Endothelial cell of umbilical vein (primary cell): Measurements from ENCODE around the gene FOXR2. TPM values are rescaled to one million over a fixed set of nuclear protein-coding genes. Genes with fewer than 3 reads are reported as not detected.

ENCODE experiments used
- BruUV-seq: library from RNA; stranded (reverse); fragments of 400-500 nt; replicated peaks from 2 replicates; lab custom pipeline; 2021; lab: Mats Ljungman, UMichigan
- CTCF ChIA-PET: fragments of 300-600, 350-600 bp; sonication (Branson Sonifier 250); formaldehyde crosslinking; loops from one replicate; lab custom pipeline; 2021; ENCODE audit warnings: antibody characterized with exemption, inconsistent platforms; lab: Charles Lee
- POLR2A ChIA-PET: fragments of 300-600, 350-600 bp; sonication (Branson Sonifier 250); formaldehyde crosslinking; loops from one replicate; lab custom pipeline; 2021; ENCODE audit warnings: antibody characterized with exemption, inconsistent platforms; lab: Charles Lee
- DNase-seq: peaks from one replicate; pipeline ENCODE4 v3.0.0-alpha.2; 2011; ENCODE audit warnings: low read depth, low spot score
- FAIRE-seq: peaks from 2 replicates; lab custom pipeline; 2011; peaks lifted over from hg19 to GRCh38; lab: Jason Lieb, UNC
- H2AFZ ChIP-seq: 2 replicates; pipeline ENCODE4 v1.6.0; 2012; ENCODE audit warnings: low read depth, low read length, control low read depth, inconsistent platforms
- H3K27ac ChIP-seq: 2 replicates; pipeline ENCODE4 v1.5.1; 2011; ENCODE audit warnings: low read depth, mild to moderate bottlenecking, control low read depth, low read length, moderate library complexity; ENCODE audit not compliant: insufficient read depth
- H3K27me3 ChIP-seq, 2 experiments: 2 replicates each; pipeline versions ENCODE4 v1.6.0 to v1.6.1; 2011; ENCODE audit warnings: low read length in 2 of 2, mixed read lengths in 1 of 2; ENCODE audit not compliant: control insufficient read depth in 2 of 2, insufficient read depth in 2 of 2
- H3K36me3 ChIP-seq, 2 experiments: 2 replicates in 1 of 2; 3 replicates in 1 of 2; pipeline ENCODE4 v1.5.1; 2011; ENCODE audit warnings: low read length in 2 of 2, mild to moderate bottlenecking in 1 of 2, moderate library complexity in 1 of 2; ENCODE audit not compliant: control insufficient read depth in 2 of 2, insufficient read depth in 2 of 2; ENCODE audit errors: extremely low read depth in 1 of 2
- H3K4me1 ChIP-seq: 3 replicates; pipeline ENCODE4 v1.5.1; 2011; ENCODE audit warnings: mild to moderate bottlenecking, low read length; ENCODE audit not compliant: control insufficient read depth, insufficient read depth; ENCODE audit errors: extremely low read depth
- H3K4me2 ChIP-seq: 2 replicates; pipeline ENCODE4 v1.6.1; 2011; ENCODE audit warnings: low read length, control low read depth, mixed read lengths; ENCODE audit not compliant: insufficient read depth
- H3K4me3 ChIP-seq, 3 experiments: fragments of 200-600 bp in 1 of 3; sonication (generic), shearing (Covaris generic) in 1 of 3; replicated peaks in 1 of 3; 2 replicates each; pipeline ENCODE4 v1.5.1; 2011 to 2016; ENCODE audit warnings: control low read depth in 3 of 3, low read length in 3 of 3, mild to moderate bottlenecking in 2 of 3, inconsistent platforms in 1 of 3, low read depth in 1 of 3, moderate library complexity in 1 of 3; ENCODE audit not compliant: insufficient read depth in 1 of 3
- H3K79me2 ChIP-seq: 2 replicates; pipeline ENCODE4 v1.6.0; 2012; ENCODE audit warnings: low read length, inconsistent platforms; ENCODE audit not compliant: control insufficient read depth, insufficient read depth
- H3K9ac ChIP-seq: replicated peaks from 2 replicates; pipeline ENCODE3; 2011; ENCODE audit warnings: low read length, control low read depth; ENCODE audit not compliant: insufficient read depth; ENCODE audit errors: extremely low read depth
- H3K9me1 ChIP-seq: replicated peaks from 3 replicates; pipeline ENCODE4 v1.6.0; 2011; ENCODE audit warnings: mild to moderate bottlenecking, low read length; ENCODE audit not compliant: control insufficient read depth, insufficient read depth; ENCODE audit errors: extremely low read depth
- H3K9me3 ChIP-seq: replicated peaks from 2 replicates; pipeline ENCODE4 v1.5.1; 2012; ENCODE audit warnings: low read length, inconsistent platforms; ENCODE audit not compliant: control insufficient read depth, insufficient read depth
- H4K20me1 ChIP-seq: replicated peaks from 2 replicates; pipeline ENCODE3; 2011; ENCODE audit warnings: mild to moderate bottlenecking, low read length; ENCODE audit not compliant: control insufficient read depth, insufficient read depth; ENCODE audit errors: extremely low read depth
- CTCF ChIP-seq, 2 donors: IDR thresholded peaks; 1 replicate in 1 of 2; 2 replicates in 1 of 2; pipeline ENCODE4 v1.5.1; 2011; ENCODE audit warnings: low read length in 2 of 2, mild to moderate bottlenecking in 2 of 2, moderate library complexity in 2 of 2, control low read depth in 1 of 2, inconsistent platforms in 1 of 2, low read depth in 1 of 2; ENCODE audit not compliant: insufficient read depth in 1 of 2; ENCODE audit errors: extremely low read depth in 1 of 2
- FOS ChIP-seq: IDR thresholded peaks from 2 replicates; pipeline ENCODE4 v1.6.1; 2011; ENCODE audit warnings: mild to moderate bottlenecking, low read length, moderate library complexity, borderline replicate concordance; ENCODE audit not compliant: insufficient read depth
- GATA2 ChIP-seq: IDR thresholded peaks from 2 replicates; pipeline ENCODE4 v1.7.0; 2011; ENCODE audit warnings: low read depth, mild to moderate bottlenecking, moderate library complexity, mixed read lengths, low read length; ENCODE audit not compliant: insufficient read length, insufficient read depth
- JUN ChIP-seq: IDR thresholded peaks from 2 replicates; pipeline ENCODE4 v1.6.1; 2011; ENCODE audit warnings: borderline replicate concordance, low read depth; ENCODE audit not compliant: insufficient read length, insufficient read depth
- MAX ChIP-seq: IDR thresholded peaks from 2 replicates; pipeline ENCODE4 v1.6.1; 2011; ENCODE audit not compliant: insufficient read depth, insufficient read length
- MYC ChIP-seq: IDR thresholded peaks from one replicate; pipeline ENCODE4 v1.6.1; 2011; ENCODE audit warnings: mild to moderate bottlenecking, low read depth, low read length
- POLR2A ChIP-seq: IDR thresholded peaks from 2 replicates; pipeline ENCODE4 v1.6.1; 2012; ENCODE audit warnings: low read depth, mild to moderate bottlenecking, control low read depth, low read length
- POLR2AphosphoS5 ChIP-seq: IDR thresholded peaks from 2 replicates; pipeline ENCODE4 v1.6.1; 2012; ENCODE audit warnings: low read depth, mild to moderate bottlenecking, control low read depth, low read length, moderate library complexity; ENCODE audit not compliant: insufficient read depth
- dilution Hi-C: fragments of 300-500 bp; cut with MboI; formaldehyde crosslinking; loops from one replicate; pipeline ENCODE4 v1.15.0; 2019; ENCODE audit warnings: low sequenced_read_pairs; ENCODE audit not compliant: extremely low pct_ligation_motif_present
- intact Hi-C: fragments of 100-400 bp; cut with micrococcal nuclease; formaldehyde crosslinking; loops from one replicate; pipeline ENCODE4 v1.10.0; 2022
- polyA plus RNA-seq, 4 experiments: library from polyadenylated mRNA; depleted of rRNA in 3 of 4; stranded (reverse) in 3 of 4; unstranded in 1 of 4; fragments of >200 nt; gene quantifications; 2 replicates each; pipeline versions ENCODE4 v1.2.1 to v1.2.3, GENCODE V29; 2011 to 2012; ENCODE audit warnings: missing spikeins in 1 of 4
- total RNA-seq: library from RNA; stranded (reverse); gene quantifications from 2 replicates; pipeline ENCODE4 v1.2.3, GENCODE V29; 2021

FOXR2 gene
- total and polyA plus RNA-seq, 2 donors (not counting 3 experiments of a cell fraction or from before 2014, with no cell fraction given) = not detected

GRCh38 chrX:55638933-55639332 lies 15.7 kb downstream of the FOXR2 start:
- H3K4me2 ChIP-seq = no peak overlapping the region
- H2AFZ ChIP-seq = no peak overlapping the region
- no peaks in the 10 kb centered on the region for H4K20me1 ChIP-seq
- DNase-seq (no peak), FAIRE-seq (no peak)
- POLR2A ChIA-PET = no interaction called here
- intact Hi-C loops = no loop called here
- no peak overlapping the region for H3K9ac ChIP-seq
- H3K4me1 ChIP-seq = no peaks in the 10 kb centered on the region
- TF ChIP-seq FOS = no peak
- TF ChIP-seq GATA2 = no peak
- TF ChIP-seq JUN = no peak
- TF ChIP-seq POLR2A = no peak
- TF ChIP-seq MAX = no peak
- H3K9me1 ChIP-seq = no peaks in the 10 kb centered on the region
- no peak overlapping the region for H3K27ac ChIP-seq
- H3K79me2 ChIP-seq = no peaks in the 10 kb centered on the region
- dilution Hi-C loops = no loop called here
- H3K27me3 ChIP-seq = no peaks in the 10 kb centered on the region
- CTCF ChIA-PET = no interaction called here
- H3K36me3 ChIP-seq = no peaks in the 10 kb centered on the region
- no peaks in the 10 kb centered on the region for H3K9me3 ChIP-seq
- no peak overlapping the region for H3K4me3 ChIP-seq
- BruUV-seq = no TSS peak

DNA sequence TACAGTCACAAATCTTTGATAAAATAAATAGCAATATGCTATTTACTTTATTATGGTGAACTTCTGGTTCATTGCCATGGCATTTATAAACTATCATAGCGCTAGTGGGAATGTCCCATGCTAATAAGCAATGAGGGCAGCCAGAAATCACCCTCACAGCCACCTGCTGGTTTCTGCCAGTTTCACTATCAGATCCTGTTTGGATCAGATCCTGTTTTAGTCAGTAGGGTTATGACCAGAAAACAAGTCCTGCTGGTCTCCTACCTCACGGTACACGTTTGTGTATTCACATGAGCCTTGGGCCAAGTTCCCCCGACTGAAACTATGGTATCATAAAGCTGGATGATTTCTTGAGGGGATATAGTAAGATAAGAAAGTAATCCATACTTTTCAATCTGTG lies 17.7 kb downstream of the FOXR2 start:
- CTCF ChIA-PET = no interaction called here

More for the DNA sequence above, 17.7 kb downstream of the FOXR2 start:
- Histone ChIP-seq H3K9me3 (no peaks in the 10 kb centered on the region), H3K36me3 (no peaks in the 10 kb centered on the region), H3K9me1 (no peaks in the 10 kb centered on the region), H3K9ac (no peak overlapping the region), H3K4me3 (no peak overlapping the region), H2AFZ (no peak overlapping the region), H3K79me2 (no peaks in the 10 kb centered on the region), H3K4me1 (no peaks in the 10 kb centered on the region), H3K4me2 (no peak overlapping the region), H4K20me1 (no peaks in the 10 kb centered on the region), H3K27ac (no peak overlapping the region), H3K27me3 (no peaks in the 10 kb centered on the region)
- TF ChIP-seq POLR2AphosphoS5 (no peak), CTCF (IDR thresholded peaks at IDR 0.05; ENCODE audit: extremely low read depth in 1 of 2, insufficient read depth in 1 of 2, low read depth in 1 of 2, low read length in 2 of 2) (no peak), GATA2 (no peak), MYC (no peak)
- DNase-seq = no peak
- no peak for FAIRE-seq
- POLR2A ChIA-PET = no interaction called here
- BruUV-seq = no TSS peak
- dilution Hi-C loops (no loop called here), intact Hi-C loops (no loop called here)
